IPS-18c (cell line): Measurements from ENCODE around the gene CCNL1.

ENCODE experiments used
- H3K4me3 ChIP-seq: 2 replicates; pipeline ENCODE4 v1.7.0; 2013; ENCODE audit warnings: low read depth, mild to moderate bottlenecking, low read length, moderate library complexity; ENCODE audit not compliant: insufficient read depth
- H3K9me3 ChIP-seq: one replicate; pipeline ENCODE4 v1.6.1; 2013; ENCODE audit warnings: mild to moderate bottlenecking, low read length, moderate library complexity; ENCODE audit not compliant: control insufficient read depth, insufficient read depth

CCNL1 gene

DNA sequence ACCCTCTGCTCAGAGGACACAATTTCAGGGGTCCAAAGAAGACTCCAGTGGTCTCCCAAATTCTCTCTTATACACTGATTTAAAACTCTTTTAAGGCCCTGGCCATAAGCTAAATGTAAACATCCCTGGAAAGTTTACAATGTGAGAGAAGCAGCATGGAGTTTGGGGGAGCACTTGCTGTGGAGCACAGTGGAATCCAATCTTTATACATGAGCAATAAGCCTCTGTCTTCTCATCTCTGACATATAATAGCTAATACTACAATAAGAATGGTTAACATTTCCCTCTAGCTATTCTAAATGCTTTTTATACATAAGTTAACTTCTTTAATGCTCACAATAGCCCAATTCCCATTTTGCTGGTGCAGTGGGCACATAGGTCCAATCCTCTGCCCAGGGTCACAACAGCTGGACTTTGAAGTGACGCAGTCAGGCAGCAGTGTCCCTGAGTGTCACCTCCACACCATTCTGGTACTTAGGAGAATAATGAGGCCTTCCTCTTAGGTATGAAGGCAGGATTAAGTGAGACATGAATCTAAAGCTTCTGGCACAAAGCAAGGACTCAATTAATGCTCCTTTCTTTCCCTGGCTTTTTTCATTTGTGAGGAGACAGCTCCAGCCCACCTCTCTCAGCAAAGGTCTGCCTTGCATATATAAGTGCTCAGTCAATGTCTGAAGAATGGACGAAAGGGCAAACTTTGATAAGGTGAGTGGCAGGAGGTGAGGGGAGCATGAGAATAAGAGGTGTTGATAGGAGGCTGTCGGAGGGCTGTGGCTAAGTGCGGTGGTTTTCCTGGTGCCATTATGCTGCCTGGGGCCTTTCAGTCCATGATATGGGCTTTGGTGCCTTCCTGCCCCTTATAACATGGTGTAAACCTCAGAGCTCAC, 26.3 kb downstream of the CCNL1 start:
- Histone ChIP-seq H3K9me3 (no peaks in the 10 kb centered on the region), H3K4me3 (no peak overlapping the region)

DNA sequence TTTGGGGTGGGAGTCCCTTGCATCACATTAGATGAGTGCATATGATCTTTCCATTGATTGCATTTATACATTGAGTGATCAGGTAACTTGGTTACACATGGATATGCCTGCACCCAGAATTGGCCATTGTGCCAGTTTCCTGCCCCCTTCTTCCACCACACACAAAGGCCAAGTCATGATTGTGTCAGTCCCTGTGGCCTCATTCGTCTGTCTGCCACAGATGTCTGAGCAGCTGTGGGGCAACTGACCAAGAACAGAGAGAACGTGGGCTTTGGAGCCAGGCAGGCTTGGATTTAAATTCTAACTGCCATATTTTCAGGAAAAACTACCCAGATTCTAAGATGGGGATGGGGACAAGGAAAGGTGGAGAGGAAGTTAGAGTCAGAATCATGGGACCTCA, 27.0 kb downstream of the CCNL1 start:
- Histone ChIP-seq H3K4me3 (no peak overlapping the region), H3K9me3 (no peaks in the 10 kb centered on the region)

DNA sequence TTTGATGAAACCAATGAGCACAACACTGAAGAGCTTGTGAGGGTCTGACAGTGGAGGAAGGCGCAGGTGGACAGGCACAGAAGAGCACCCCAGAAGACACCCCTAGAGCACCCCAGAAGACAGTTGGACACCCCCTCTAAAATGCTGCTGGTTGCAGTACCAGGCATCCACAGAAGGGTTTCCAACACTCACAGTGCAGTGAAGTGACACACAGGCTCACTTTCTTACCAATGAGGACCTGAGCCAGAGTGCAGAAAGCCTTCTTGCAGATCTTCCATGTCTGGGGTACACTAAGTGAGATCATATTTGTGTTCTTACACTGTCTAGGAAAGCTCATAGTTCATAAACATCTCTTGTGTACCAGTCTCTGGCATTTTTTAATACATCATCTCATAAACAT, 27.6 kb downstream of the CCNL1 start:
- Histone ChIP-seq H3K4me3 (no peak overlapping the region), H3K9me3 (no peaks in the 10 kb centered on the region)

DNA sequence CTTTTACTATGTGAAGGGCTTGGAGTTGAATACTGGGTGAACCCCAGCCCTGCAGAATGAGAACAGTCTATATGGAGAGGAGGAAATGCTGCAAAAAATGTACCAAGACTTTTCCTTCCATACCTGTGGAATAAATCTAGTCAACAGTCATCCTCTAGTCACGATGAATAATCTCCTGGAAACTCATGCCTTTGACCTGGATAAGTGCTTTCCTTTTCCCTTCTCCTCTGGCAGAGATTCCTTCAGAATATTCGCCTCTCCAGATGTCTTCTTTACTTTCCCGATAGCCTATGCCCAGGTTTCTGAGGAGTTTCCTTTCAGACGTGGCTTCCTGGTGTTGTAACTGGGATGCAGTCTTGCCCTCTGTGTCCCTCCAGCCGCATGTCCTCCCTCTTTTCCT, 28.1 kb downstream of the CCNL1 start:
- Histone ChIP-seq H3K4me3 (no peak overlapping the region), H3K9me3 (no peaks in the 10 kb centered on the region)

DNA sequence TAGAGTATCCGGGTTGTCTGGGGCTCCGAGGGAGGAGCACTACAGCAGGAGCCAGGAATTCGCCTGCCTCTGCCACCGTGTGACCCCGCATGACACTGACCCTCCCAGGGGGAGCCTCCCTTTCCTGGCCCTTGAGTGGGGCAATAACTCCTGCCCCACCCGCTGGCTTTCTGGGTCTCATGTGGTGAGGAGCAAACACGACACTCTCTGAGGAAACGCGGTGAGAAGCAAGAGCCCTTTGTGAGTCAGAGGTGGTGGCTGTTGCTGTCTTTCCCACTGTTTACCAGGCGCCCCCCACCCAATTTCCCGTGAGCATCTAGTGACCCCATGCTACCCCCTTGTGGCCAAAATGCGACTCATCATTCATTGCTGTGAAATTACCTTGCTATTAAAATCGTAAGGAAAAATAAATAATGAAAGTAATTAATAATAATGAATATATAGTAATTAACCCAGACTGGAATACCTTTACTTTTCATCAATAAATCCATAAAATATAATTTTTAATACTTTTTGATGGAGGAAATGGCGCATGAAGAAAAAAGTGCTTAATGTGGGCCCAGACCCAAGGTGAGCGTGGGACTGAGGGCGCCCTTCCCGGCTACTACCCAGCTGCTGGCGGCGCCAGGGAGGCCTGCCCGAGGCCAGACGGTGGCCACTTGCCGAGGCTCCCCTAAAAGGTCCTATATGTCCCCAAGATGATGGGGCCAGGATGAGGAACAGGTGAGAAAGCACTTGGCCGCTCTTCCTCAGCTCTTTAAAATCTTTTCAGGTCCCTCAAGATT, 29.3 kb downstream of the CCNL1 start:
- H3K4me3 ChIP-seq, result peak overlapping the region; percentile 16; the same call in 1 of the 2 replicates
- no peaks in the 10 kb centered on the region for H3K9me3 ChIP-seq

DNA sequence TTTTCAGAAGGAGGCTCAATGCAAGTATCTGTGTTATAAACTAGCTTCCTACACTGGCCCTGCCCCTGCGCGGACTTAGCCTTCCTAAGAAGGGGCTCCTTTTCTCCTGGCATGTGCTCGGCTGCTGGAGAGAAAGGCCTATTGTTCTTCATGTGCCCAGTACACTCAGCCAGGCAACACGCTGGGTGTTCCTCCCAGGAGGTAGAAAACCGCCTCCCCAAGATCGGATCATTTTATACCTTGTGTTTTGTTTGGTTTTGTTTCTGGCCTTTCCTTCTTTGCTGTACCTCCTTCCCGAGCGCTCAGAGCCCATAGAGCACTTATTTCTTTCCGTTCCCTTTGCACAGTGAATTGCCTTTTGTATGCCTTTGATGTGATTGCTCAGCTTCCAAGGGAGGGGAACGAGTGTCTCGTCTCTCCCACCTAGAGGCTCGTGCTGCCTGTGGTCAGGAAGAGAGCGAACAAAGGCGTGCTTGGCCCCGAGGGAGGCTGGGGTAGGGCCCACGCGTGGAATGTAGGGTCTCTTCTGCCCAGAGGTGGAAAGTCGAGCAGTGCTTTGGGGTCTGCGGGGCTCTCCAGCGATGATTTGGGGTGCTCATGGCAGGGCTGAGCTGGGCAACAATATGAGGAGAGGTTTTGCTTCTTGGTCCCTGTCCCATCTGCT, 30.0 kb downstream of the CCNL1 start:
- Histone ChIP-seq H3K4me3 (no peak overlapping the region), H3K9me3 (no peaks in the 10 kb centered on the region)

DNA sequence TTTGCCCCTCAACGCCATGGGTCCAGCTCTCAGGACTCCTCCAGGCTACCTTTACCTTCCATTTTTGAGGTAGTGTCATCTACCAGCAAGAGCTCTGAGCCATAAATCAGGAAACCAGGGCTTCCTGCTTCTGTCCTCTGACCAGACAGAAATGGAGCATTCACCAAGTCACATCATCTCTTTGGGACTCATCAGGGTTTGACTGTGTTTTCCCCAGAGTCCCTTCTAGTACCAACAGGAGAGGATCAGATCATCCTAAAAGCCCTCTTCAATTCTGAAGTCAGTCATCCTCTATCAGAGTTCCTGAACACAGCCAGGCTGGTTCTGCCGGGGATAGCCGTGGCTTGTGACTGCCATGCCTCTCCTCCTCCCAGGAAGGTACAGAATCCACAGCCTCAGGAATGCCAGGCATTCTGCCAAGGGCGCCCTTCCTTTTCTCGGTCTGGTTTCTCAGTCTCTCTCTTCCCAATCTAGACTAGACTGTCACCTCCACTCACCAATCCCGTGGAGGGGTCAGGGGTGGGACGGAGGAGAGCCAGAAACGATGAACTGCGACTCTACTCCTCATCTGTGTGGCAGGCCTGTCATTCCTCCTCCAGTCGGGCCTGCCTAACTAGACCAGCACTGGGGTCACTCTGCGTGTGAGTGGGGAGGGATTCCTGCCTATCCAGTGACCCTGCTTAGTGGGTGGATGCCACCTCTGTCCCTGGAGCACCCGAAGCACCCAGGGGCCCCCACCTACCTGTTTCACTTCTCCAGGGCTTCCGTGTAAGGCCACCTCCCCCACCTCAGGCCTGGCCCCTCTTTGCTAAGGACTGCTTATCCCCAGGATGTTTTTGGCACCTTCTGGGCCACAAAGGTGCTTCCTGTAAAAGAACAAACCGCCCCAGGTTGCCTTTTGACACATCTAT, 30.9 kb downstream of the CCNL1 start:
- Histone ChIP-seq H3K4me3 (no peak overlapping the region), H3K9me3 (no peaks in the 10 kb centered on the region)

DNA sequence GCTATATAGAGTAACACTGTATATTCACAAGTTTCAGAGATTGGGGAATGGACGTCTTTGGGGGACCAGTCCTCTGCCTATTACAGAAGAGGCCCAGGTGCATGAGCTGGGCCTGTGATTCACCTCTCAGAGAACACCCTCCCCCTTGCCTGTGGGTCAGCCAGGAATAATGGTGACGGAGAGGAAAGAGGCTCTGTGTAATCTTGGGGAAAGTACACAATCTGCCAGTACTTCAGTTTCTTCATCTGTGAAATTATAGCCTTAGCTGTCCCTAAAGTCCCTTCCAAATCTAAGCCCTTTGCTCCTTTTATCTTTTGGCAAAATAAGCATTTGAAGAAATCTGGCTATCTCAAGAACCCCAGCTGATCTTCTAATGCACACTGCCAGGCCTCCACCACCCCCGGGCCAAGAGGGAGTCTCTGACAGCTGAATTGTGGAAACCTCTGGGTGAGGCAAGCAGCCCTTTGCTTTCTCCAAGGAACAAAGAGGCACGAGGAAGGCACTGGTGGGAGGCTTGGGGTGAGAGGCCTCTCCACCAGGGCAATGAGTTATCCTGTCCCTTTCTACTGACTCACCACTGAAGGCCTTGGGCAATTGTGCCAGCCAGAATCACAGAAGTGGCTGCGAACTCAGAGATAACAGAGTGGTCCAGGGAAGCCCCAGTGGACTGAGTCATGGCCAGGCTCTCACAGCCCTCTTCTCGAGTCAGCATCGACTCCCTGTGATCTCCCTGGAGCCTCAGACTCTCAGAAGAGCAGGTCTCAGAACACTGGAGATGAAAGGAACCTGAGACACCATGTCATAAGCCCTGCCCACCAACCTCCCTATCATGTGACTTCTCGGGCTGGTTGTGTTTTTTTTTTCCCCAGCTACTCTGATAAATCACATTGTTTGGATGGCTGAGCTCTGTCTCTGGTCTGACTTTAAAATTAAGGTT, 31.8 kb downstream of the CCNL1 start:
- H3K9me3 ChIP-seq, result no peaks in the 10 kb centered on the region
- H3K4me3 ChIP-seq, result no peak overlapping the region

DNA sequence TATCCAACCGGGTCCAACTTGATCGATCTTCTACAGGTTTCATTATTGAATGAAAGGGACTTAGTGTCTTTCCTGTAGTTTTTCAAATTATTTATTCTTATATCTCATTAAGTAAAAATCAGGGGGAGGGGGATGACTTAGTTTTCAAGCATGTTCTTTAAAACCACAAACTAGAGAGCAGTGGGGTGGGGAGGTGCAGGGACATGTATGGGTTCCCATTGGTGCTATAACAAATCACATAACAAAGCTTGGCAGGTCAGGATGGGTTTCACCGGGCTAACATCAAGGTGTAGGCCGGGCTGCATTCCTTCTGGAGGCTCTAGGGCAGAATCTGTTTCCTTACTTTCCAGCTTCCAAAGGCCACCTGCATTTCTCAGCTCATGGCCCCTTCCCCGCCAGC, 32.7 kb downstream of the CCNL1 start:
- Histone ChIP-seq H3K9me3 (no peaks in the 10 kb centered on the region), H3K4me3 (no peak overlapping the region)

DNA sequence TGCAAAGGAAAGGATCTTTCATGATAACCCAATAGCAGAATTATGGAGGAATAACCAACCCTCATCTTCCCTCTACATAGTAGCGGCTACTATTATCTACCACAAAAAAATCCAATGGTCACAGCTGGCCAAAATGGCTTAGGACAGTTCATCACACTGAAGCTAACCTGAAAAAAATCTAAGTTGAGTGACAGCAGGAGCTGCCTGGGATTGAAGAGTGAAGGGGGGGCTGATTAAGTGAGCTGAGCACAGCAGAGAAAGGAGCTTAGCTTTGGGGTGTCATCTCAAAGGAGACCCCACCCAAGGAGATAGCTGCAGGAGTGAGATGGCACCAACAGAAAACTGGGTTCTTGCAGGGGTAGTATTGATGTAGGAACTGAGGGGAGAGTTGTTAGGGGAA, 33.6 kb downstream of the CCNL1 start:
- Histone ChIP-seq H3K4me3 (no peak overlapping the region), H3K9me3 (no peaks in the 10 kb centered on the region)

DNA sequence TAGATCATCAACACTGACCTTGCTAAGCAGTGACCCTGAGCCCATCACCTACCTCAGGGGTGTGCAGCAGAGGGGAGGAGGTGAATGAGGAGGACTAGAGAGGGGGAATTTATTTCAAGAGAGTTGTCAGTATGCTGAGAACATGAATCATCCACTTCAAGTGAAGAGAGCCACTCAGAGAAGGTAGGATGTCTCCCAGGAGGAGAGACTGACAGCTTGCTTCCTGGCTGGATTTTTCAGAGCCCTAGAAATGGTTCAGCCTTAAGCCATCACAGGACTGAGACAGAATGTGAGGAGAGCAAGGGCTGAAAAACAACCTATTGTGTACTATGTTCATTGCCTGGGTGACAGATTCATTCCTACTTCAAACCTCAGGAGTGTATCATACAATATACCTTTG, 34.8 kb downstream of the CCNL1 start:
- H3K9me3 ChIP-seq, result no peaks in the 10 kb centered on the region
- H3K4me3 ChIP-seq, result no peak overlapping the region

DNA sequence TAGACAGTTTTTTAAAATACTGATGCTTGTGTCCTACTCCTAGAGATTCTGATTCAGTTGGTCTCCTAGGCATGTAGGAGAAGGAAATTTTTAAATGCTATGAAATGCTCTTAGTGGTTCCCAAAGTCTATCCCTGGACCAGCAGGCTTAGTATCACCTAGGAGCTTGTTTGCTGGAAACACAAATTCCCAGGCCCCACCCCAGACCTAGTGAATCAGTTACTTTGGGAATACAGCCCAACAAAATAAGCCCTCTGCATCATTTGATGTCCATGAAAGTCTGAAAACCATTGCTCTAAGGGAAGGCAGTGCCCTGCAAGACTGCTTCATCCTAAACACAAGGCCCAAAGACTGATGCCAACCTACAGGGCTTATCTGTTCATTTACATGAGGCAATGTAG, 36.3 kb downstream of the CCNL1 start:
- Histone ChIP-seq H3K9me3 (no peaks in the 10 kb centered on the region), H3K4me3 (no peak overlapping the region)

DNA sequence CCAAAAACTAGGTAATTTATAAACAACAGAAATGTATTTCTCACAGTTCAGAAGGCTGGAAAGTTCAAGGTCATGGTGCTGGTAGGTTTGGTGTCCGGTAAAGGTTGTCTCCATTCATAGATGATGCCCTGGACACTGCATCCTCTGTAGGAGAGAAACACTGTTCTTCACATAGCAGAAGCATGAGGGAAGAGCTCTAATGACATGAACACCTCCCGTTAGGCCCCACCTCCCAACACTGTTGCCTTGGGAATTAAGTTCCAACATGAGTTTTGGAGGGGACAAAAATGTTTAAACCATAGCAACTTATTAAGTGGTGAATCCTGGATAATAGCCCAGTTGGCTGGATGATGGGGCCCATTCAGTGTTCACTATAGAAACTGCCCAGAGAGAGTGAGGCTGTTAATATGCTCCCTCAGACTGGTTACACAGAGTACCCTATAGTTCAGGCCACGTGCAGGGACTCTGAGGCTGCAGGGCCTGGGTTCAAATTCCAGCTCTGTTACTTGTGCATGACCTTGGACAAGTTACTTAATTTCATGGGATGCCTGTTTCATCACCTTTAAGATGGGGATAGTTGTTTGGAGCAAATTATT, 37.0 kb downstream of the CCNL1 start:
- Histone ChIP-seq H3K9me3 (no peaks in the 10 kb centered on the region), H3K4me3 (no peak overlapping the region; the same call in 1 of the 2 replicates)

DNA sequence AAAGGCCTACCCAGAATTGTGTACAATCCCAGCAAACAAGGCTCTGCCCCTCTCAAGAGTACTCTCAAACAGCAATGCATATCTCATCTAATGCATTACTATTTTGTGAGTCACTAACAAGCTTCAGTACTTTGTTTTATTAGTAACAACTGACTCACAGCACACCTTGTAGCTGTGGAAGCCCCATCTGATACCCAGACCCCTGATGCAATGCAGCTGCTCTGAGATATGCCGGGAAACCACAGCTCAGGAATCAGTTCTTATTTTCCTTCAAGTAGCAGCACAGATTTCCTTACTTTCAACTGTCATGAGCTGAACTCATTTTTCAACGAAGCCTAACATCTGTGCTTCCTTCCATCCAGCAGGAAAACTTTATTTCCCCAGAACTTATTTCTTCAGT, 37.8 kb downstream of the CCNL1 start:
- H3K4me3 ChIP-seq, result no peak overlapping the region
- H3K9me3 ChIP-seq, result no peaks in the 10 kb centered on the region

DNA sequence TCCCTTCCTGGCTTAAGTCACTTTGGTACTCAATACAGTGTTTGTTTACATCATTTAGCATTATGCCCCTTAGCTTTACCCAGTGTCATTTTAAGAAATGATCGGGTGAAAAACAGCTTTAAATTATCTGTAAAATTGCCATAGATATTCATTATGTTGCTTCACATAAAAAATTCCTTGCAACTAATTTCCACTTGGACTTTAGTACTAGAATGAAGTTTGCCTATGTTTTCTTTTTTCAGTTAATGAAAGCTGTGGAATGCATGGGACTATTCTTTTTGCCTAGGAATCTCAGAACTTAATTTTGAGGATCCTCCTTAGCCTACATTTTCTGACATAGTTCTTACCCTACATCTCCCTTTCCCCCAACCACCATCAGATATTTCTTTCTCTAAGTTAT, 38.4 kb downstream of the CCNL1 start:
- Histone ChIP-seq H3K9me3 (no peaks in the 10 kb centered on the region), H3K4me3 (no peak overlapping the region)
